ENCODE measurements around the gene ARHGAP45.
A peak's percentile ranks its signal among the peaks of the same experiment; 100 is the strongest.

The ARHGAP45 gene

GRCh38 chr19:1070931-1071791 is 4.2 kb downstream of the ARHGAP45 start:
- DNase-seq (ENCODE audit: low spot score), result no peak

- no peak for DNase-seq (ENCODE audit: low spot score)
These were observed 5.5 kb downstream of the ARHGAP45 start for GRCh38 chr19:1072371-1073015.

GRCh38 chr19:1073063-1073955 is 6.3 kb downstream of the ARHGAP45 start:
- DNase-seq (ENCODE audit: low spot score), result no peak

- no peak for DNase-seq (ENCODE audit: low spot score)
These were observed 7.1 kb downstream of the ARHGAP45 start for GRCh38 chr19:1073956-1074517.

- peak; percentile 82 for DNase-seq (ENCODE audit: low spot score)
These were observed 7.7 kb downstream of the ARHGAP45 start for GRCh38 chr19:1074544-1075283.

GRCh38 chr19:1076046-1076386 is 9.0 kb downstream of the ARHGAP45 start:
- DNase-seq (ENCODE audit: low spot score), result no peak

GRCh38 chr19:1076951-1077350 is 10.0 kb downstream of the ARHGAP45 start:
- no peak for DNase-seq (ENCODE audit: low spot score)

- no peak for DNase-seq (ENCODE audit: low spot score)
These were observed 12.7 kb downstream of the ARHGAP45 start for GRCh38 chr19:1079566-1080111.

GRCh38 chr19:1080360-1081161 is 13.6 kb downstream of the ARHGAP45 start:
- no peak for DNase-seq (ENCODE audit: low spot score)

- no peak for DNase-seq (ENCODE audit: low spot score)
These were observed 14.6 kb downstream of the ARHGAP45 start for GRCh38 chr19:1081301-1082164.

- peak; percentile 76 for DNase-seq (ENCODE audit: low spot score)
These were observed 15.4 kb downstream of the ARHGAP45 start for GRCh38 chr19:1082165-1082927.

GRCh38 chr19:1082928-1083816 is 16.2 kb downstream of the ARHGAP45 start:
- no peak for DNase-seq (ENCODE audit: low spot score)

- no peak for DNase-seq (ENCODE audit: low spot score)
These were observed 17.3 kb downstream of the ARHGAP45 start for GRCh38 chr19:1084024-1084868.

- DNase-seq (ENCODE audit: low spot score), result no peak
These were observed 18.2 kb downstream of the ARHGAP45 start for GRCh38 chr19:1085053-1085658.

GRCh38 chr19:1085676-1086442 is 18.9 kb downstream of the ARHGAP45 start:
- DNase-seq (ENCODE audit: low spot score), result no peak
